ENCODE results near the gene CFB. TPM values are rescaled to one million over a fixed set of nuclear protein-coding genes. Genes with fewer than 3 reads are reported as not detected.
A peak's percentile ranks its signal among the peaks of the same experiment; 100 is the strongest.
"Not testable (repeated sequence)": the region's sequence is repeated elsewhere in the genome, so short reads cannot be mapped to it uniquely, and the experiment has no call there.

CFB gene
- total RNA-seq, 1 donor from 2014 or later: 1.4 TPM

- H3K27ac Mint-ChIP-seq: no peak overlapping the region
- H3K9me3 Mint-ChIP-seq: no peaks in the 10 kb centered on the region
- H3K27me3 Mint-ChIP-seq (ENCODE audit: low read depth): no peaks in the 10 kb centered on the region
- H3K4me3 Mint-ChIP-seq: no peak overlapping the region
- DNase-seq (ENCODE audit: low spot score in 2 of 2, unreplicated experiment in 2 of 2): no peak
- TF ChIP-seq CTCF (IDR thresholded peaks at IDR 0.05; ENCODE audit: unreplicated experiment): no peak
- no peaks in the 10 kb centered on the region for H3K36me3 Mint-ChIP-seq
- H3K4me1 Mint-ChIP-seq: peaks cover 11% of the 10 kb centered on the region
These were observed 37.1 kb upstream of the CFB start for GRCh38 chr6:31908791-31909190.

- H3K4me1 Mint-ChIP-seq; H3K4me3 Mint-ChIP-seq; DNase-seq (ENCODE audit: low spot score in 2 of 2, unreplicated experiment in 2 of 2); H3K9me3 Mint-ChIP-seq; H3K27ac Mint-ChIP-seq; H3K36me3 Mint-ChIP-seq; H3K27me3 Mint-ChIP-seq (ENCODE audit: low read depth): not testable (repeated sequence)
These were observed 36.6 kb upstream of the CFB start for GRCh38 chr6:31909298-31909697.

- Mint-ChIP-seq H3K27ac (no peak overlapping the region), H3K4me1 (peaks cover 4% of the 10 kb centered on the region), H3K36me3 (no peaks in the 10 kb centered on the region)
These were observed 33.9 kb upstream of the CFB start for GRCh38 chr6:31911826-31912585.

GRCh38 chr6:31915351-31915750 is 30.5 kb upstream of the CFB start:
- no peaks in the 10 kb centered on the region for H3K36me3 Mint-ChIP-seq
- H3K27me3 Mint-ChIP-seq (ENCODE audit: low read depth): no peaks in the 10 kb centered on the region
- H3K4me1 Mint-ChIP-seq: peaks cover 8% of the 10 kb centered on the region
- H3K9me3 Mint-ChIP-seq: no peaks in the 10 kb centered on the region
- TF ChIP-seq CTCF (IDR thresholded peaks at IDR 0.05; ENCODE audit: unreplicated experiment): no peak
- no peak overlapping the region for H3K27ac Mint-ChIP-seq
- DNase-seq (ENCODE audit: low spot score in 2 of 2, unreplicated experiment in 2 of 2): no peak
- H3K4me3 Mint-ChIP-seq: no peak overlapping the region

More at GRCh38 chr6:31911826-31912585, 33.9 kb upstream of the CFB start:
- Mint-ChIP-seq H3K9me3 (no peaks in the 10 kb centered on the region), H3K27me3 (ENCODE audit: low read depth) (no peaks in the 10 kb centered on the region), H3K4me3 (no peak overlapping the region)
- DNase-seq (ENCODE audit: low spot score in 2 of 2, unreplicated experiment in 2 of 2): no peak
- no peak for TF ChIP-seq CTCF (IDR thresholded peaks at IDR 0.05; ENCODE audit: unreplicated experiment)

GRCh38 chr6:31915756-31916155 is 30.1 kb upstream of the CFB start:
- DNase-seq (ENCODE audit: low spot score in 2 of 2, unreplicated experiment in 2 of 2): no peak
- Mint-ChIP-seq H3K27me3 (ENCODE audit: low read depth) (no peaks in the 10 kb centered on the region), H3K27ac (peak overlapping the region; percentile 1), H3K4me3 (no peak overlapping the region), H3K9me3 (no peaks in the 10 kb centered on the region), H3K4me1 (peaks cover 8% of the 10 kb centered on the region), H3K36me3 (no peaks in the 10 kb centered on the region)
- TF ChIP-seq CTCF (IDR thresholded peaks at IDR 0.05; ENCODE audit: unreplicated experiment): no peak

GRCh38 chr6:31918069-31918720 is 27.7 kb upstream of the CFB start:
- H3K36me3 Mint-ChIP-seq: no peaks in the 10 kb centered on the region
- no peak for DNase-seq (ENCODE audit: low spot score in 2 of 2, unreplicated experiment in 2 of 2)
- TF ChIP-seq CTCF (IDR thresholded peaks at IDR 0.05; ENCODE audit: unreplicated experiment): no peak
- H3K4me3 Mint-ChIP-seq: no peak overlapping the region
- H3K27me3 Mint-ChIP-seq (ENCODE audit: low read depth): no peaks in the 10 kb centered on the region
- H3K4me1 Mint-ChIP-seq: peaks cover 8% of the 10 kb centered on the region
- no peaks in the 10 kb centered on the region for H3K9me3 Mint-ChIP-seq
- no peak overlapping the region for H3K27ac Mint-ChIP-seq
